Testis (tissue), 3 donors: ENCODE measurements around the gene PIEZO1. TPM values are rescaled to one million over a fixed set of nuclear protein-coding genes. Genes with fewer than 3 reads are reported as not detected.

Experiments used
- DNase-seq: peaks from one replicate; pipeline ENCODE4 v3.0.0-alpha.2; 2019
- H3K27ac ChIP-seq, 2 donors: fragments of 200-600 bp; sonication (generic); one replicate each; pipeline ENCODE4 v1.5.1; 2019
- H3K27me3 ChIP-seq: fragments of 200-600 bp; sonication (generic); one replicate; pipeline ENCODE4 v1.5.1; 2019
- H3K36me3 ChIP-seq: fragments of 200-600 bp; sonication (generic); one replicate; pipeline ENCODE4 v1.5.1; 2017; ENCODE audit warnings: low read depth; ENCODE audit errors: missing control alignments
- H3K4me1 ChIP-seq: fragments of 200-600 bp; sonication (generic); one replicate; pipeline ENCODE4 v1.5.1; 2019
- H3K4me3 ChIP-seq, 2 donors: fragments of 200-600 bp; sonication (generic); one replicate each; pipeline ENCODE4 v1.5.1; 2017 to 2019
- H3K9me3 ChIP-seq: fragments of 200-600 bp; sonication (generic); one replicate; pipeline ENCODE4 v1.5.1; 2017
- CTCF ChIP-seq, 3 experiments: fragments of 450-650 bp in 2 of 3; fragments of 200-600 bp in 1 of 3; sonication (generic) in 1 of 3; IDR thresholded peaks; one replicate each; pipeline ENCODE4 v1.5.1; 2016 to 2019; ENCODE audit warnings: antibody characterized with exemption in 3 of 3, mild to moderate bottlenecking in 2 of 3, moderate library complexity in 1 of 3
- POLR2A ChIP-seq: fragments of 450-650 bp; IDR thresholded peaks from one replicate; pipeline ENCODE4 v1.6.1; 2017; ENCODE audit warnings: antibody characterized with exemption, mild to moderate bottlenecking, moderate library complexity
- WGBS, 2 donors: methylation state at CpG; one replicate each; pipeline ENCODE4 v1.1.5; 2018; 5-methylcytosine and 5-hydroxymethylcytosine counted together
- intact Hi-C: fragments of 100-400 bp; cut with DNase I; formaldehyde crosslinking; loops from one replicate; pipeline ENCODE4 v1.15.1; 2023; ENCODE audit warnings: low total_unique reads
- polyA plus RNA-seq: library from polyadenylated mRNA; stranded (reverse); fragments of 350-450 nt; fragmentation: Illumina TruSeq; extraction: RNeasy Lipid Tissue Mini Kit (QIAGEN cat#74804); gene quantifications from one replicate; pipeline ENCODE4 v1.2.3, GENCODE V29; 2014; ENCODE audit warnings: low read depth, low replicate concordance; ENCODE audit not compliant: insufficient read depth
- total RNA-seq, 2 donors: library from RNA; depleted of rRNA; stranded (reverse); fragments of >200 nt; gene quantifications; one replicate each; pipeline ENCODE4 v1.2.3, GENCODE V29; 2016

Gene PIEZO1
- total and polyA plus RNA-seq, 3 donors from 2014 or later, result 24.2 to 44.5 (median 40.7) TPM

GRCh38 chr16:88732172-88732960 is 52.7 kb downstream of the PIEZO1 start:
- intact Hi-C loops, result loop anchor here (10.0 kb wide), 1 partner anchor 432 kb away; no protein-coding TSS in a partner anchor
- H3K27me3 ChIP-seq, result no peaks in the 10 kb centered on the region
- no peaks in the 10 kb centered on the region for H3K4me1 ChIP-seq
- H3K36me3 ChIP-seq, result no peaks in the 10 kb centered on the region
- 83 to 88% methylated on average over 2 to 30 of the region's 30 CpGs for WGBS, 2 donors
- no peaks in the 10 kb centered on the region for H3K9me3 ChIP-seq
- no peak overlapping the region for H3K27ac ChIP-seq
- H3K4me3 ChIP-seq, result no peak overlapping the region
- TF ChIP-seq CTCF (IDR thresholded peaks at IDR 0.05), result no peak
- TF ChIP-seq POLR2A, result no peak
- DNase-seq, result no peak

GRCh38 chr16:88731699-88732098 is 53.3 kb downstream of the PIEZO1 start:
- Histone ChIP-seq H3K36me3 (no peaks in the 10 kb centered on the region), H3K4me3 (no peak overlapping the region), H3K27ac (no peak overlapping the region), H3K9me3 (no peaks in the 10 kb centered on the region), H3K4me1 (no peaks in the 10 kb centered on the region), H3K27me3 (no peaks in the 10 kb centered on the region)
- DNase-seq, result no peak
- WGBS, 2 donors, result 85 to 87% methylated on average over 10 to 12 of the region's 15 CpGs
- TF ChIP-seq CTCF (IDR thresholded peaks at IDR 0.05) (no peak), POLR2A (no peak)
- intact Hi-C loops, result loop anchor here (10.0 kb wide), 1 partner anchor 433 kb away; no protein-coding TSS in a partner anchor

GRCh38 chr16:88730632-88731607 is 54.1 kb downstream of the PIEZO1 start:
- Histone ChIP-seq H3K27me3 (no peaks in the 10 kb centered on the region), H3K4me3 (no peak overlapping the region), H3K9me3 (no peaks in the 10 kb centered on the region), H3K4me1 (no peaks in the 10 kb centered on the region), H3K36me3 (no peaks in the 10 kb centered on the region), H3K27ac (no peak overlapping the region)
- intact Hi-C loops, result loop anchor here (10.0 kb wide), 1 partner anchor 434 kb away; no protein-coding TSS in a partner anchor
- TF ChIP-seq CTCF (IDR thresholded peaks at IDR 0.05) (no peak), POLR2A (no peak)
- DNase-seq, result no peak
- WGBS, 2 donors, result 70 to 83% methylated on average over 34 of the region's 34 CpGs

- TF ChIP-seq POLR2A (no peak), CTCF (IDR thresholded peaks at IDR 0.05) (no peak)
- intact Hi-C loops, result no loop called here
- WGBS, 2 donors, result 61 to 63% methylated on average over 7 to 20 of the region's 20 CpGs
- Histone ChIP-seq H3K4me3 (no peak overlapping the region), H3K27me3 (no peaks in the 10 kb centered on the region), H3K9me3 (no peaks in the 10 kb centered on the region), H3K27ac (no peak overlapping the region), H3K36me3 (no peaks in the 10 kb centered on the region), H3K4me1 (no peaks in the 10 kb centered on the region)
- DNase-seq, result no peak
These were observed 57.1 kb downstream of the PIEZO1 start for GRCh38 chr16:88727871-88728270.
